Stimulated activated CD8-positive, alpha-beta memory T cell treated with anti-CD3 and anti-CD28 coated beads, Interleukin-7, amount 100 ng/mL, for 48 hours (primary cell): Measurements from ENCODE around the gene MSANTD1.

Experiments used
- DNase-seq, 2 donors: peaks; one replicate each; pipeline ENCODE4 v3.0.0-alpha.2; 2020; ENCODE audit warnings: low read depth in 1 of 2; ENCODE audit errors: extremely low read depth in 1 of 2

Gene MSANTD1

DNA sequence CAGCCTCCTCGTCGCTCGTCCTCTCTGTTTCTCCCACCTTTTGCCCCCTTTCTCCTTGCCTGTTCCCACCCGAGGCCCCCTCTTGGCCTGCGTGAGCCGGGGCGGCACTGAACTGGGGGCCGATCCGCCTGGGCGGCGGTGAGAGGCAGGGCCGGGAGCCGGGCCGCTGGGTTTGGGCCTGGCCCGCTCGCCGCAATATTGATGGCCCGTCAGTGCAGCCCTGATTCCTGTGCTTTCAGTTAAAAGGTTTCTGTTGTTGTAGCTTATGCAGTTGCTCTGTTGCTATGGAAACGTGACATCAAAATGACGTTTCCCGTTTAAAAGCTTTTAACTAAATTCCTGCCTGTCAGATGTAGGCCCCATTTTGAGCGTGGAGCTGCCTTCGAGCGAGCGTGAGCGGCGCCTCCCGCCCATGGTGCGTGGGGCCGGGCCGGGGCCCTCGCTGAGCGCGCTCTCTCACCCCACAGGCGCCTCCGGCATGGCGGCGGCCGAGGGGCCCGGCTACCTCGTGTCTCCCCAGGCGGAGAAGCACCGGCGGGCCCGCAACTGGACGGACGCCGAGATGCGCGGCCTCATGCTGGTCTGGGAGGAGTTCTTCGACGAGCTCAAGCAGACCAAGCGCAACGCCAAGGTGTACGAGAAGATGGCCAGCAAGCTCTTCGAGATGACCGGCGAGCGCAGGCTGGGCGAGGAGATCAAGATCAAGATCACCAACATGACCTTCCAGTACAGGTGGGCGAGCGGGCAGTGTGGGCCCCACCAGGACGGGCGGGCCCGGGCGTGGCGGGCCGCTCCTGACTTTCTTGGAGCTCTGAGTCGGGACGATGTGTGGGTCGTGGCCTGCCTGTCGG, at the start of gene MSANTD1:
TSS of gene MSANTD1 (plus strand) at position 349 of the 851 bp plus-strand sequence. CDS start at position 413, 64 bp downstream.
- no peak for DNase-seq

DNA sequence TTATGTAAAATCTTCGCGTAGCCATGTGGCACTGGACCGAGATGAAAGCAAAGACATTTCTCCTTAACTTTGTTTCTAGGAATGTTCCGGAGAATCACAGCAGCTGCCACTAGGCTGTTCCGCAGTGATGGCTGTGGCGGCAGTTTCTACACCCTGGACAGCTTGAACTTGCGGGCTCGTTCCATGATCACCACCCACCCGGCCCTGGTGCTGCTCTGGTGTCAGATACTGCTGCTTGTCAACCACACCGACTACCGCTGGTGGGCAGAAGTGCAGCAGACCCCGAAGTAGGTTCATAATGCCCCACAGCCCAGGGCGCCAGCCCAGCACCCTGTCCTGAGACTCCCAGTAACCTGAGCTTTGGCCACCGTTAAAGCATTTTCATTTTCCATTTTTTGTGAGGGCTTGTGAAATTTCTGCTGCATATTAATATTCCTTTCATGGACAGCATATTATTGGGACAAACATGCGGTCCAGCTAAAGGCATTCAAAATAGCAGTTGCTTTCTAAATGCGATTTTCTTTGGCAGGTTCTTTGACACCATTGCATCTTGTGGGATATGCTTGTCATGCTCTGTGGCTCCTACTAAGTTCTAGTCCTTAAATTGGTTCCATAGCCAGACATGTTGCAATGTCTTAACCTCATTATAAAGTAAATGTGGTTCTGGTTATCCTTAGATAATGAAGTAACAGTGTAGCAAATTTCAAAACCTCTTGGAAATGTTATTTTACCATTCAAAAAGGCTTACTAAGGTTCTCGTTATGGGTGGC, 49.1 kb upstream of the MSANTD1 start:
- DNase-seq, result no peak

DNA sequence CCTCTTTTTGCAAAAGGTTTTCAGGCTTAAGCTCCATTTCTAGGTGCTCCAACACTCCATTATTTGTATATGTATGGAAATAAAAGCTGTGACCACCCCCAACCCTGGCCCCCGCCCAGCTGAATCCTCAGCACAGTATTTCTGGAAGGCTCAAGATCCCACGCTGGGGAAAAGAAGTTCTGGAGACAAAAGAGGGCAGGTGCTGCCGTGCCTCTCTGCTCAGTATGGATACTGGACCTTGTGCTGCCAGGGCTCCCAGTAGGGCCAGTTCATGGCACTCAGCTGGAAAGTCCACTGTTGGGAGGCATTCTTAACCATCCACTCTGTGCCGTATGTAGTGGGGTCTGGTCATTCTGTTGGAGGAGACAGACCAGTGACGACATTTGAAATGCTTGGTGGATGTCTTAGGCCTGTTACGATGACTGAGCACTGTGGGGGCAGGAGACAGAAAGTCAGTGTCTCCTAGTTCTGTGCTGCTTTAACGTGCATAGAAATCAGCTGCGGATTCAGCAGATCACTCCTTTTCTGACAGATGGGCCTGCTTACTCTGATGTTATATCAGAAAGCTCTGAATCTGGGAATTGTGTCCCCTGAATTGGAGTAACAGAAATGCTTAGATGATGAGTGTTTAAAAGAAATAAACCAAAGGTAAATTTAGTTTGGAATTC, 48.4 kb upstream of the MSANTD1 start:
- no peak for DNase-seq

- peak; percentile 26 to 64 for DNase-seq
Observed at GRCh38 chr4:3201718-3202702, 46.9 kb upstream of the MSANTD1 start.

- peak in 1 of 2 donors; percentile 32 for DNase-seq
Observed at GRCh38 chr4:3202836-3203820, 45.8 kb upstream of the MSANTD1 start.

DNA sequence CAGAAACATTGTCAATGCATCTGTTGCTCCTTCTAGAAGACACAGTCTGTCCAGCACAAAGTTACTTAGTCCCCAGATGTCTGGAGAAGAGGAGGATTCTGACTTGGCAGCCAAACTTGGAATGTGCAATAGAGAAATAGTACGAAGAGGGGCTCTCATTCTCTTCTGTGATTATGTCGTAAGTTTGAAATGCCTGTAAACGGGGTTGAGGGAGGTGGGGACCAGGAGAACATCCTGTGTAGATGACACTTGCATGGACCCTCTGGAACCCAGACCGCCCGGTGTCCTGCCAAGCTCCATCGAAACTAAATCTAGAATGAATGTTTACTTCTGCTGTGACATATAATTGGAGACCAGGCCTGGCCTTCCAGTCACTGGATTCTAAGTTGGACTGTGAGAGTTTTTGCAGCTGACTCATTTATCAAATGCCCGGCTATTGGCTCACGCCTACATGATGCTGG, 45.0 kb upstream of the MSANTD1 start:
- no peak for DNase-seq

- no peak for DNase-seq
Observed at GRCh38 chr4:3205995-3206394, 43.0 kb upstream of the MSANTD1 start.

DNA sequence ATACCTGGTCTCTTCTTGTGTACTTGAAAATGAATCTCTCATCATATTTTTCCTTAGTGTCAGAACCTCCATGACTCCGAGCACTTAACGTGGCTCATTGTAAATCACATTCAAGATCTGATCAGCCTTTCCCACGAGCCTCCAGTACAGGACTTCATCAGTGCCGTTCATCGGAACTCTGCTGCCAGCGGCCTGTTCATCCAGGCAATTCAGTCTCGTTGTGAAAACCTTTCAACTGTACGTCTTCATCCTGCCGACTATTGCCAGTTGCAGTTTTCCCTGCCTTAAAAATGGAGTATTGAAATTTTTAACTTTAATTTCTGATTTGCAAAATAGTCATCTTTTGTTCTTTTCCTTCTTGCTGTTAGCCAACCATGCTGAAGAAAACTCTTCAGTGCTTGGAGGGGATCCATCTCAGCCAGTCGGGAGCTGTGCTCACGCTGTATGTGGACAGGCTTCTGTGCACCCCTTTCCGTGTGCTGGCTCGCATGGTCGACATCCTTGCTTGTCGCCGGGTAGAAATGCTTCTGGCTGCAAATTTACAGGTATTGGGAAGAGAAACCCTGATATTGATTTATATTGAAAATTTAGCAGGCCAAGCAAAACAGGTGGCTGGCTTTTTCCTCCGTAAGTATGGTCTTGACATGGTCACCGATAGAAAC, 42.4 kb upstream of the MSANTD1 start:
- DNase-seq, result no peak

- no peak for DNase-seq
Observed at GRCh38 chr4:3207531-3208037, 41.4 kb upstream of the MSANTD1 start.

DNA sequence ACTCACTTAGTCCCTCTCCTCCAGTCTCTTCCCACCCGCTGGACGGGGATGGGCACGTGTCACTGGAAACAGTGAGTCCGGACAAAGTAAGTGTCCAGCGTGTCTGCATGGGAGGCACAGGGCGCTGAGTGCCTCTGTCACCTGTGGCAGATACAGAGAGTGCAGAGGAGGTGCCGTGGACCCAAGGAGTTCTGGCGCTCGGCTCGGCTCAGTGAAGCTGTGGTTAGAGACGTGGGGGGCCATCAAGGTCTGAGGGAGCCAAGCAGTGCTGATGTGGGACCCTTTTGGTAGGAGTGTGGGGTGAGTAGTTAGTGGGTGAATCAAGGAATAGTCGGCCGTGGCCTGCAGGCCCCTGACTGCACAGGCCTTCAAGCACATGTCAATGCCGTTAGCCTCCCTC, 40.1 kb upstream of the MSANTD1 start:
- DNase-seq, result no peak

- no peak for DNase-seq
Observed at GRCh38 chr4:3209551-3210325, 39.2 kb upstream of the MSANTD1 start.

GRCh38 chr4:3210467-3210866, 38.5 kb upstream of the MSANTD1 start:
- no peak for DNase-seq

GRCh38 chr4:3211866-3212265, 37.1 kb upstream of the MSANTD1 start:
- no peak for DNase-seq

- no peak for DNase-seq
Observed at GRCh38 chr4:3212391-3213105, 36.4 kb upstream of the MSANTD1 start.

DNA sequence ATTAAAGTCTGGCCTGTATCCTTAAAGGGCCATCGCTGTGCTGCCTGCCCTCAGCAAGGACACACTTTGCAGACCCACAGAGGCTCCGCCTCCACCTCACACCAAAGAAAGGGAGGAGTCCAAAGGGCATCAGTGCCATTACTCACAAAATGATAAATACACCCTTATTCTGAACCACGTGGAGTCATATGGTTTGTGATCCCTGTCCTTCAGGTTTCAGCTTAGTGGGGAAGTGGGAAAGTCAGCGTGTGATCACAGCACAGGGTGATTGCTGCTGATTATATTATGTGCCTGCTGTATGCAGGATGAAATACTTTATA, 35.9 kb upstream of the MSANTD1 start:
- DNase-seq, result no peak

- DNase-seq, result no peak
Observed at GRCh38 chr4:3213661-3214250, 35.2 kb upstream of the MSANTD1 start.

GRCh38 chr4:3215256-3215655, 33.7 kb upstream of the MSANTD1 start:
- no peak for DNase-seq
